ENCODE data around the gene GDAP1L1. TPM values are rescaled to one million over a fixed set of nuclear protein-coding genes. Genes with fewer than 3 reads are reported as not detected.

The GDAP1L1 gene
- total and polyA plus RNA-seq, 2 donors (not counting 1 experiment from before 2014, with no cell fraction given): not detected

GRCh38 chr20:44207126-44207723 is 39.9 kb upstream of the GDAP1L1 start:
- peaks cover 61% of the 10 kb centered on the region for H3K79me2 ChIP-seq (ENCODE audit: control insufficient read depth, insufficient read depth, low read length)
- no peak overlapping the region for H2AFZ ChIP-seq (ENCODE audit: low read length)
- peak overlapping the region; percentile 92 for H3K4me2 ChIP-seq (ENCODE audit: extremely low read depth, insufficient read depth, low read length)
- H3K4me3 ChIP-seq (replicated peaks in 1 of 4; ENCODE audit: control extremely low read depth in 1 of 4, insufficient read depth in 1 of 4, low read depth in 3 of 4, low read length in 4 of 4): peak overlapping the region in 3 of 4 experiments; percentile 12 to 86 (median 28)
- H3K9ac ChIP-seq (ENCODE audit: insufficient read depth, low read length): no peak overlapping the region
- H3K36me3 ChIP-seq (ENCODE audit: control insufficient read depth, insufficient read depth, low read length): no peaks in the 10 kb centered on the region
- H3K9me3 ChIP-seq (ENCODE audit: control insufficient read depth, insufficient read depth, low read depth, low read length): no peaks in the 10 kb centered on the region
- DNase-seq (ENCODE audit: low read depth in 2 of 2): peak in 1 of 2 donors; percentile 65
- H3K27me3 ChIP-seq (ENCODE audit: control insufficient read depth, insufficient read depth, low read length): no peaks in the 10 kb centered on the region
- TF ChIP-seq EZH2 (IDR thresholded peaks at IDR 0.05; ENCODE audit: low read length, missing control alignments) (no peak), CTCF (conservative IDR thresholded peaks at IDR 0.05 in 1 of 2, IDR thresholded peaks at IDR 0.05 in 1 of 2; ENCODE audit: low read depth in 1 of 2, low read length in 2 of 2) (no peak)
- H3K4me1 ChIP-seq (ENCODE audit: control insufficient read depth, extremely low read depth, insufficient read depth, low read length): peaks cover 16% of the 10 kb centered on the region
- H3K27ac ChIP-seq (ENCODE audit: insufficient read depth, low read length): peak overlapping the region; percentile 13
- no peaks in the 10 kb centered on the region for H4K20me1 ChIP-seq (ENCODE audit: control insufficient read depth, extremely low read depth, insufficient read depth, low read length)

- TF ChIP-seq EZH2 (IDR thresholded peaks at IDR 0.05; ENCODE audit: low read length, missing control alignments) (no peak), CTCF (conservative IDR thresholded peaks at IDR 0.05 in 1 of 2, IDR thresholded peaks at IDR 0.05 in 1 of 2; ENCODE audit: low read depth in 1 of 2, low read length in 2 of 2) (no peak)
- H3K9ac ChIP-seq (ENCODE audit: insufficient read depth, low read length): no peak overlapping the region
- H3K79me2 ChIP-seq (ENCODE audit: control insufficient read depth, insufficient read depth, low read length): peaks cover 57% of the 10 kb centered on the region
- H4K20me1 ChIP-seq (ENCODE audit: control insufficient read depth, extremely low read depth, insufficient read depth, low read length): no peaks in the 10 kb centered on the region
- no peak for DNase-seq (ENCODE audit: low read depth in 2 of 2)
- no peaks in the 10 kb centered on the region for H3K9me3 ChIP-seq (ENCODE audit: control insufficient read depth, insufficient read depth, low read depth, low read length)
- no peaks in the 10 kb centered on the region for H3K36me3 ChIP-seq (ENCODE audit: control insufficient read depth, insufficient read depth, low read length)
- H3K4me3 ChIP-seq (replicated peaks in 1 of 4; ENCODE audit: control extremely low read depth in 1 of 4, insufficient read depth in 1 of 4, low read depth in 3 of 4, low read length in 4 of 4): peak overlapping the region; percentile 86 to 96 (median 94)
- H3K27me3 ChIP-seq (ENCODE audit: control insufficient read depth, insufficient read depth, low read length): no peaks in the 10 kb centered on the region
- H2AFZ ChIP-seq (ENCODE audit: low read length): no peak overlapping the region
- no peak overlapping the region for H3K27ac ChIP-seq (ENCODE audit: insufficient read depth, low read length)
- peaks cover 12% of the 10 kb centered on the region for H3K4me1 ChIP-seq (ENCODE audit: control insufficient read depth, extremely low read depth, insufficient read depth, low read length)
- peak overlapping the region; percentile 92 for H3K4me2 ChIP-seq (ENCODE audit: extremely low read depth, insufficient read depth, low read length)
Observed at GRCh38 chr20:44208165-44208564, 38.9 kb upstream of the GDAP1L1 start.

- Histone ChIP-seq H3K4me3 (replicated peaks in 1 of 4; ENCODE audit: control extremely low read depth in 1 of 4, insufficient read depth in 1 of 4, low read depth in 3 of 4, low read length in 4 of 4) (peak overlapping the region; percentile 86 to 96 (median 94)), H3K9me3 (ENCODE audit: control insufficient read depth, insufficient read depth, low read depth, low read length) (no peaks in the 10 kb centered on the region), H3K36me3 (ENCODE audit: control insufficient read depth, insufficient read depth, low read length) (no peaks in the 10 kb centered on the region), H3K4me1 (ENCODE audit: control insufficient read depth, extremely low read depth, insufficient read depth, low read length) (peaks cover 8% of the 10 kb centered on the region), H3K27me3 (ENCODE audit: control insufficient read depth, insufficient read depth, low read length) (no peaks in the 10 kb centered on the region), H3K4me2 (ENCODE audit: extremely low read depth, insufficient read depth, low read length) (peak overlapping the region; percentile 92), H3K27ac (ENCODE audit: insufficient read depth, low read length) (peak overlapping the region; percentile 95), H3K79me2 (ENCODE audit: control insufficient read depth, insufficient read depth, low read length) (peaks cover 55% of the 10 kb centered on the region), H2AFZ (ENCODE audit: low read length) (no peak overlapping the region), H4K20me1 (ENCODE audit: control insufficient read depth, extremely low read depth, insufficient read depth, low read length) (no peaks in the 10 kb centered on the region), H3K9ac (ENCODE audit: insufficient read depth, low read length) (no peak overlapping the region)
- TF ChIP-seq EZH2 (IDR thresholded peaks at IDR 0.05; ENCODE audit: low read length, missing control alignments) (no peak), CTCF (conservative IDR thresholded peaks at IDR 0.05 in 1 of 2, IDR thresholded peaks at IDR 0.05 in 1 of 2; ENCODE audit: low read depth in 1 of 2, low read length in 2 of 2) (peak in 1 of 2 donors; percentile 10)
- DNase-seq (ENCODE audit: low read depth in 2 of 2): peak; percentile 46 to 52
Observed at GRCh38 chr20:44208770-44209169, 38.3 kb upstream of the GDAP1L1 start.
